ENCODE data around the gene AK1.
"Not testable (repeated sequence)": the region's sequence is repeated elsewhere in the genome, so short reads cannot be mapped to it uniquely, and the experiment has no call there.

AK1 gene

GRCh38 chr9:127844821-127845359, 32.6 kb downstream of the AK1 start:
- in situ Hi-C loops (cut with MboI; ENCODE audit: low pct_unique_long_range_greater_than_20kb, low sequenced_read_pairs, unreplicated experiment) = no loop called here
- DNase-seq (ENCODE audit: low spot score) = no peak
- TF ChIP-seq CTCF (IDR thresholded peaks at IDR 0.05; ENCODE audit: extremely low read depth, insufficient read depth, missing control alignments) = no peak

- TF ChIP-seq CTCF (IDR thresholded peaks at IDR 0.05; ENCODE audit: extremely low read depth, insufficient read depth, missing control alignments) = no peak
- DNase-seq (ENCODE audit: low spot score) = no peak
- in situ Hi-C loops (cut with MboI; ENCODE audit: low pct_unique_long_range_greater_than_20kb, low sequenced_read_pairs, unreplicated experiment) = no loop called here
Measured at GRCh38 chr9:127841087-127841835, 36.2 kb downstream of the AK1 start.

DNA sequence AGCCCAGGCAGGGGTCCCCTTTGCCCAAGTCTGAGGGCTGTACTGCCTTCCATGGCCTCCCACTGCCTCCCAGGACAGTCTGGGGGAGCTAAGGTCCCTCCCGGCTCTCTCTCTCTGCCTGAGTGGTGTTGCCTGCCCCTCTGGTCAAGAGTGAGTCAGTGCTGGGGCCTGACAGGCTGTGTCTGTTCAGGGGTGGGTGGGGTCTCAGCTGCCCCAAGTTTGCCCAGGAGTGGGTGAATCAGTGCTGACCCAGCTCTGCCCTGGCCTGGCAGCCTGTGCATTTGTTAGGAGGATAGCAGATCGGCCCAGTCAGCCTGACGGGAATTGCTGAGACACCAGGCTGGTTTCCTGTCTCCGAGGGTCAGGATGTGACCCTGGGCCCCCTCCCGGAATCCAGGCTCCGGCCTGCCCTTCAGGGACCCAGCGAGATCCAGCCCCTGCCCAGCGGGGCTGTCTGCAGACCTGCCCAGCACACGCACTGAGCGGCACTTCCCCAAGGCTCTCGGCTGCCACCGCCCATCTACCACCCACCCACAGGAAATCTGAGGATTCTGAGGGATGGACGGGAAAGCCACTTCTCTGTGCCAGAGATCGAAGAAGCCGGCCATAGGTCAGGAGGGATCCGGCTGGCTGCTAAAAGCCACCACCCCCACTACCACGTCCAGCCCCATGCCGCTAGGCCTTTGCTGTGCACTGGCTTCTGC, 38.9 kb downstream of the AK1 start:
- no peak for TF ChIP-seq CTCF (IDR thresholded peaks at IDR 0.05; ENCODE audit: extremely low read depth, insufficient read depth, missing control alignments)
- DNase-seq (ENCODE audit: low spot score) = no peak
- in situ Hi-C loops (cut with MboI; ENCODE audit: low pct_unique_long_range_greater_than_20kb, low sequenced_read_pairs, unreplicated experiment) = no loop called here

- DNase-seq (ENCODE audit: low spot score) = no peak
- in situ Hi-C loops (cut with MboI; ENCODE audit: low pct_unique_long_range_greater_than_20kb, low sequenced_read_pairs, unreplicated experiment) = no loop called here
- TF ChIP-seq CTCF (IDR thresholded peaks at IDR 0.05; ENCODE audit: extremely low read depth, insufficient read depth, missing control alignments) = no peak
Measured at GRCh38 chr9:127837346-127837745, 40.1 kb downstream of the AK1 start.

GRCh38 chr9:127836561-127836960, 40.9 kb downstream of the AK1 start:
- in situ Hi-C loops (cut with MboI; ENCODE audit: low pct_unique_long_range_greater_than_20kb, low sequenced_read_pairs, unreplicated experiment); DNase-seq (ENCODE audit: low spot score): not testable (repeated sequence)

GRCh38 chr9:127835991-127836516, 41.4 kb downstream of the AK1 start:
- no peak for TF ChIP-seq CTCF (IDR thresholded peaks at IDR 0.05; ENCODE audit: extremely low read depth, insufficient read depth, missing control alignments)
- DNase-seq (ENCODE audit: low spot score) = no peak
- in situ Hi-C loops (cut with MboI; ENCODE audit: low pct_unique_long_range_greater_than_20kb, low sequenced_read_pairs, unreplicated experiment) = no loop called here

GRCh38 chr9:127833555-127833954, 43.9 kb downstream of the AK1 start:
- no peak for TF ChIP-seq CTCF (IDR thresholded peaks at IDR 0.05; ENCODE audit: extremely low read depth, insufficient read depth, missing control alignments)
- DNase-seq (ENCODE audit: low spot score) = no peak
- in situ Hi-C loops (cut with MboI; ENCODE audit: low pct_unique_long_range_greater_than_20kb, low sequenced_read_pairs, unreplicated experiment) = no loop called here
